Esophagus mucosa (tissue), 1 donor: ENCODE results near the gene MLC1. TPM values are rescaled to one million over a fixed set of nuclear protein-coding genes. Genes with fewer than 3 reads are reported as not detected.

ENCODE experiments used
- ATAC-seq: fragments of 200-7000 bp; cut with Tn5 transposase; one replicate; pipeline ENCODE4 v1.9.1; 2020
- total RNA-seq: library from RNA; stranded (reverse); gene quantifications from one replicate; pipeline ENCODE4 v1.2.4, GENCODE V29; 2023
- donor health status: DM: yes; HTN: yes; CAD: no.

Gene MLC1
- total RNA-seq, 1 donor from 2014 or later: not detected

GRCh38 chr22:50015451-50016307, 69.5 kb downstream of the MLC1 start:
- no peak for ATAC-seq

GRCh38 chr22:50014655-50015401, 70.4 kb downstream of the MLC1 start:
- no peak for ATAC-seq

GRCh38 chr22:50014053-50014501, 71.1 kb downstream of the MLC1 start:
- no peak for ATAC-seq

- no peak for ATAC-seq
Observed at GRCh38 chr22:50012211-50013181, 72.7 kb downstream of the MLC1 start, which contains the start of gene IL17REL. Gene IL17REL (minus strand): TSS chr22:50012765. CDS start chr22:50012646, 119 bp downstream.

- no peak for ATAC-seq
Observed at GRCh38 chr22:50011447-50012210, 73.6 kb downstream of the MLC1 start.

GRCh38 chr22:50010676-50011446, 74.4 kb downstream of the MLC1 start:
- no peak for ATAC-seq

GRCh38 chr22:50009765-50010675, 75.2 kb downstream of the MLC1 start:
- ATAC-seq: peak; percentile 37

Other genes with a start within 250 kb of the MLC1 start
- gene ZBED4, start 231.6 kb downstream of the MLC1 start, total RNA-seq: 9.0 TPM
- 10.1 TPM for gene ALG12, start 167.0 kb downstream of the MLC1 start, total RNA-seq
- 25.5 TPM for gene CRELD2, start 166.8 kb downstream of the MLC1 start, total RNA-seq
- 50.5 TPM for gene PIM3, start 124.7 kb downstream of the MLC1 start, total RNA-seq
- not detected for gene IL17REL, start 72.7 kb downstream of the MLC1 start, total RNA-seq
- not detected for gene TTLL8, start 27.1 kb downstream of the MLC1 start, total RNA-seq
- 0.12 TPM for gene MOV10L1, start 4.6 kb upstream of the MLC1 start, total RNA-seq
- gene PANX2, start 85.3 kb upstream of the MLC1 start, total RNA-seq: 0.92 TPM
- gene TRABD, start 100.5 kb upstream of the MLC1 start, total RNA-seq: 32.6 TPM
- gene SELENOO, start 115.6 kb upstream of the MLC1 start, total RNA-seq: 13.3 TPM
- gene TUBGCP6, start 159.6 kb upstream of the MLC1 start, total RNA-seq: 14.8 TPM
- 17.7 TPM for gene HDAC10, start 165.8 kb upstream of the MLC1 start, total RNA-seq
- 2.6 TPM for gene MAPK12, start 176.3 kb upstream of the MLC1 start, total RNA-seq
- 5.8 TPM for gene MAPK11, start 185.0 kb upstream of the MLC1 start, total RNA-seq
- 148 TPM for gene PLXNB2, start 222.2 kb upstream of the MLC1 start, total RNA-seq
- 2.3 TPM for gene DENND6B, start 241.6 kb upstream of the MLC1 start, total RNA-seq